Cardiac fibroblast (primary cell): Measurements from ENCODE around the gene KRTAP19-8.

Source experiments
- DNase-seq, 2 donors: peaks; one replicate each; pipeline versions ENCODE4 v3.0.0 to v3.0.0-alpha.2; 2010; ENCODE audit warnings: low read depth in 2 of 2
- H3K4me3 ChIP-seq, 2 donors: replicated peaks in 1 of 2; 1 replicate in 1 of 2; 2 replicates in 1 of 2; pipeline ENCODE4 v1.5.1; 2011; ENCODE audit warnings: low read depth in 2 of 2, low read length in 2 of 2, mild to moderate bottlenecking in 2 of 2, moderate library complexity in 1 of 2
- TF ChIP-seq, protein P1 (sequence below): IDR thresholded peaks from one replicate; pipeline ENCODE4 v1.5.1; 2011; ENCODE audit warnings: low read depth, mild to moderate bottlenecking, low read length, inconsistent platforms

KRTAP19-8 gene

DNA sequence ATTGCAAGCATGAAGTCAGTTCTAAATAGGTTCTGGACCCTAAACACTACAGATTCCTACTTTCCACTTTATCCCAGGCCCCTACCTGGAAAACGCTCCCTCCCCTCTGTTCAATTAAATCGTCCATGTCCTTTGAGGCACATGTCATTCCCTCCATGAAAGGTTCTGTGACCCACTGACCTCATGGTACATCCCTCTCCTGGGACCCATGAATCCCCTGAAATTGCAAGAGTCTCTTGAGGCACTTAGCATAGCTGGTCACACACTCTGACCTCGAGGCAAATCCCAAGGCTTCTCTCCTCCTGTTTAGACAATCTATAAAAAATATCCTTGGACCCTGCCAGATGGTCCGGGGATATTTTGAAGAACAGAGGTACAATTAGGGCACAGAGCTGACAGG is 34.3 kb upstream of the KRTAP19-8 start:
- no peak overlapping the region for H3K4me3 ChIP-seq
- TF ChIP-seq, protein P1, sequence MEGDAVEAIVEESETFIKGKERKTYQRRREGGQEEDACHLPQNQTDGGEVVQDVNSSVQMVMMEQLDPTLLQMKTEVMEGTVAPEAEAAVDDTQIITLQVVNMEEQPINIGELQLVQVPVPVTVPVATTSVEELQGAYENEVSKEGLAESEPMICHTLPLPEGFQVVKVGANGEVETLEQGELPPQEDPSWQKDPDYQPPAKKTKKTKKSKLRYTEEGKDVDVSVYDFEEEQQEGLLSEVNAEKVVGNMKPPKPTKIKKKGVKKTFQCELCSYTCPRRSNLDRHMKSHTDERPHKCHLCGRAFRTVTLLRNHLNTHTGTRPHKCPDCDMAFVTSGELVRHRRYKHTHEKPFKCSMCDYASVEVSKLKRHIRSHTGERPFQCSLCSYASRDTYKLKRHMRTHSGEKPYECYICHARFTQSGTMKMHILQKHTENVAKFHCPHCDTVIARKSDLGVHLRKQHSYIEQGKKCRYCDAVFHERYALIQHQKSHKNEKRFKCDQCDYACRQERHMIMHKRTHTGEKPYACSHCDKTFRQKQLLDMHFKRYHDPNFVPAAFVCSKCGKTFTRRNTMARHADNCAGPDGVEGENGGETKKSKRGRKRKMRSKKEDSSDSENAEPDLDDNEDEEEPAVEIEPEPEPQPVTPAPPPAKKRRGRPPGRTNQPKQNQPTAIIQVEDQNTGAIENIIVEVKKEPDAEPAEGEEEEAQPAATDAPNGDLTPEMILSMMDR: no peak
- no peak for DNase-seq

DNA sequence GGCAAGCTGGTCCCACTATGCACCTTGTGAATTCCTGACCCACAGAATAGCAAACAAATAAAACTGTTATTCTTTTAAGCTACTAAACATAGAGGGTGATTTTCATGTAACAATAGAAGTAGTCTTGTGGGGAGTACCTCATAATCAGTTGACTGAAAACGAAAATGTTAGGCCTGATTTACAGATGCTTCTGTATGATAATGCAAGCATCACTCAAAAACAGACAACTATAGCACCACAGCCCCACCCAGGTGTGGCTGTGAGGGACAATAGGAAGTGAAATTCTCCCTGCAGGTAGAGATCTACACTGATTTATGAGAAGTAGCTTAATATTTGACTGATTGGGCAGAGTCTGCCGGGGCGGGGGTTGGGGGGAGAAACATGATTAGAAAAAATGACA is 26.5 kb upstream of the KRTAP19-8 start:
- no peak for DNase-seq
- TF ChIP-seq, protein P1: no peak
- H3K4me3 ChIP-seq: no peak overlapping the region

DNA sequence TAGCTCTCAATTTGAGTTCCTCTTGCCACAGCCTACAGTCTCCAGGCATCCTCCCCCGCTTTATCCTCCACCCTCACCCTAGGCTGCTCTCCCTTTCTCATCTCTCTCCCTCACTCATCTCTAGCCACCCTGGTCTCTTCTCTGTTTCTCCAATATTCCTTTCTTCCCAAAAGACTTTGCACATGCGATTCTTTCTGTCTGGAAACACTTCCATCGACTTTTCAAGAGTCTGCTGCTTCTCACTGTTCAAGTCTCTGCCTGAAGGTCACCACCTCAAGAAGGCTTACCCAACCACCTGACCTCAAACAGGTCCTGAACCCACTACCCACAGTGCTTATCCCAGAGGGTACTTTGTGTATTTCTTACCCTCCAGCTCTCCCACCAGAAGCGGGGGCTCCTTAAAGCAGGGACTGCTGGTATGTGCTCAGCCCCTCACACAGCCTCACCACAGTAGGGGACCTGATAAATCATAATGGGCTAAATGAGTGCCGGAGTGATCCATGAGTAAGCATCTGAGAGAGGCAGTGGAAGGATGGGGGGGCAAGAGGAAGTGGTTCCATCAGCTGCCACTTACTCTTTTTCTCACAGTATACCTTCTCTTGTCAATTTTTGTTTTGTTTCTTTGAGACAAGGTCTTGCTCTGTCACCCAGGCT is 14.3 kb upstream of the KRTAP19-8 start:
- H3K4me3 ChIP-seq: no peak overlapping the region
- DNase-seq: no peak
- TF ChIP-seq, protein P1: no peak

DNA sequence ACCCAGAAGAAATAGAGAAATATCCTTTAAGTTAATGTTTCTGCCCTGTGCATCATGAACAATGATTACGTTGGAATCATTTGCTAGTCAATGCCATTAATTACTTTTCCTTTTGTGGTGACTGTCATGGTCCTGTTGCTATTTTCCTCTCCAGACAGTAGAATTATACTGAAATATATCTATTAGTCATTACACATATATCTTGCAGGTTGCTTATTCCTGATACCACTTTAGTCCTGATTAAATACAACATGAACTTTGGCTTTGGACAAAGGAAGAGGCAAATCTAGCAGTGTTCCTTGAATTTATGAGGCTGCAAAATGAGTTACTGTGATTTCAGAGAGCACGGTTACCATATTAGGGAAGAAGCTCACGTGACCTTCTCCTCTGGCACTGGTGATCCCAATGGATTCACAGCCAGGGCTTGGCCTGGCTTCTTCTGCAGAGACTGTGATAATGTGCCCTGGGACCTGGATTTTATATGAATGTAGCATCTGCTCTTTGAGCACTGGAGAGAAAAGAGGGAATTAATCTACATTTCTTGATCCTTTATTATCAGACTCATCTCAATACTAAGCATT is 12.4 kb upstream of the KRTAP19-8 start:
- H3K4me3 ChIP-seq: no peak overlapping the region
- DNase-seq: no peak
- TF ChIP-seq, protein P1: no peak

- no peak for DNase-seq
- TF ChIP-seq, protein P1: no peak
- H3K4me3 ChIP-seq: no peak overlapping the region
Measured at GRCh38 chr21:31045841-31046240, 7.6 kb upstream of the KRTAP19-8 start.

GRCh38 chr21:31043471-31043870 is 5.2 kb upstream of the KRTAP19-8 start:
- TF ChIP-seq, protein P1: no peak
- no peak overlapping the region for H3K4me3 ChIP-seq
- no peak for DNase-seq

DNA sequence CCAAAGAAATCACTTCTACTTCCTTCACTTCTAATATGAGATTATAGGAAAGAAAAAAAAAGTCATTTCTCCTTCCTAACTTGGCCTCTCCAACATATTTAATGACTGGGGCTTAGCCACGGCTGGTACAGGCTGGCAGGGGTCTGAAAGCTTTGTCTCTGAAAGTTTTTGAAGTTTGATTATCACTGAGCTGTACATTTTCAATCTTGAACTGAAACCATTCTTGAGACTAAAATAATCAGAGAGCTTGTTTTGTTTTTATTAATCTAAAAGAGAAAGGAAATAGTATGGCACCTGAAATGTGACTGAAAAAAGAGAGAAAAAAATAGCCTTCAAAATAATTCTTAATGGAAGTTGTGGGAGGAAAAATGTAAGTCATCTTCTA is 3.8 kb upstream of the KRTAP19-8 start:
- TF ChIP-seq, protein P1: no peak
- H3K4me3 ChIP-seq: no peak overlapping the region
- no peak for DNase-seq
